Smooth muscle cell (in vitro differentiated cells): ENCODE data around the gene DYSF. TPM values are rescaled to one million over a fixed set of nuclear protein-coding genes. Genes with fewer than 3 reads are reported as not detected.

Source experiments
- DNase-seq: peaks from one replicate; lab custom pipeline; 2025; ENCODE audit not compliant: unreplicated experiment; lab: John Stamatoyannopoulos, UW
- H2AFZ ChIP-seq: fragments of 200-600 bp; sonication (generic); 2 replicates; pipeline ENCODE4 v1.6.0; 2016; ENCODE audit warnings: antibody characterized with exemption, low read depth, mild to moderate bottlenecking
- H3F3A ChIP-seq: fragments of 200-600 bp; sonication (generic); 2 replicates; pipeline ENCODE4 v1.6.0; 2017; ENCODE audit warnings: antibody characterized with exemption, low read depth
- H3K27ac ChIP-seq: fragments of 200-600 bp; sonication (generic); 2 replicates; pipeline ENCODE4 v1.5.1; 2016; ENCODE audit warnings: low read depth, mild to moderate bottlenecking
- H3K27me3 ChIP-seq: fragments of 200-600 bp; sonication (generic); 2 replicates; pipeline ENCODE4 v1.6.1; 2016; ENCODE audit warnings: low read depth, mild to moderate bottlenecking
- H3K36me3 ChIP-seq: fragments of 200-600 bp; sonication (generic); 2 replicates; pipeline ENCODE4 v1.5.1; 2016; ENCODE audit warnings: low read depth
- H3K4me1 ChIP-seq: fragments of 200-600 bp; sonication (generic); 2 replicates; pipeline ENCODE4 v1.5.1; 2016; ENCODE audit warnings: low read depth
- H3K4me2 ChIP-seq: fragments of 200-600 bp; sonication (generic); 2 replicates; pipeline ENCODE4 v1.6.0; 2016; ENCODE audit warnings: mild to moderate bottlenecking
- H3K4me3 ChIP-seq: fragments of 200-600 bp; sonication (generic); 2 replicates; pipeline ENCODE4 v1.5.1; 2016; ENCODE audit warnings: mild to moderate bottlenecking
- H3K79me2 ChIP-seq: fragments of 200-600 bp; sonication (generic); 2 replicates; pipeline ENCODE4 v1.6.0; 2016; ENCODE audit warnings: low read depth, mild to moderate bottlenecking
- H3K9ac ChIP-seq: fragments of 200-600 bp; sonication (generic); 2 replicates; pipeline ENCODE4 v1.6.0; 2016; ENCODE audit warnings: low read depth
- H3K9me3 ChIP-seq: fragments of 200-600 bp; sonication (generic); replicated peaks from 2 replicates; pipeline ENCODE4 v1.5.1; 2016; ENCODE audit warnings: low read depth
- H4K20me1 ChIP-seq: fragments of 200-600 bp; sonication (generic); 2 replicates; pipeline ENCODE4 v1.6.0; 2016; ENCODE audit warnings: low read depth
- WGBS: methylation state at CpG from one replicate; pipeline ENCODE4 v1.1.7; 2016; ENCODE audit warnings: low lambda C conversion rate; 5-methylcytosine and 5-hydroxymethylcytosine counted together
- polyA plus RNA-seq: library from polyadenylated mRNA; unstranded; fragments of >200 nt; fragmentation: Nextera tagmentation; extraction: Ambion mirVana; gene quantifications from 2 replicates; pipeline ENCODE4 v1.2.1, GENCODE V29; 2016
- total RNA-seq: library from RNA; depleted of rRNA; stranded (reverse); fragments of >200 nt; gene quantifications from 2 replicates; pipeline ENCODE4 v1.2.3, GENCODE V29; 2014
- TF ChIP-seq, protein P1 (sequence below): fragments of 200-600 bp; sonication (generic); IDR thresholded peaks from 2 replicates; pipeline ENCODE4 v1.5.1; 2017; ENCODE audit warnings: borderline replicate concordance, mild to moderate bottlenecking, antibody characterized with exemption; ENCODE audit not compliant: insufficient read depth, poor library complexity, severe bottlenecking

Gene DYSF
- total and polyA plus RNA-seq, 2 experiments from 2014 or later: 0.64 to 1.6 TPM

DNA sequence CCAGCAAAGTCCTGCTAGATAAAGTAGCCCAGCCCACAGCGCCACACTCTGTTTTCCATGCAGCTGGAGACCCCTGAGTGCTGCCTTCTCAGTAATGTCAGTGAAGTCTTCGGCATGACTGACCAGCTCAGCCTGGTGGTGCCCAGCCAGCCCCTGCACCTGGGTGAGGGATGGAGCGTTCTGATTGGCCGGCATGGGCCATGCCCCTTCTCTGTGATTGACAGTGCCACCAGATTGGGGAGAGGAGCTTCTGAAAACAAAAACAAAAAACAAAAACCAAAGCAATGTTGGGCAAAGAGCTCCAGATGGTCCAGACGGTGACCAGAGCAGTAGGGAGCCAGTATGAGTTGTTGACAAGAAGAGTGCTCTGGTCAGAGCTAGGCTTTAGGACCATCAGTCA is 122.6 kb downstream of the DYSF start:
- 93% methylated on average over 5 of the region's 5 CpGs for WGBS
- no peak overlapping the region for H3K27ac ChIP-seq
- TF ChIP-seq, protein P1, sequence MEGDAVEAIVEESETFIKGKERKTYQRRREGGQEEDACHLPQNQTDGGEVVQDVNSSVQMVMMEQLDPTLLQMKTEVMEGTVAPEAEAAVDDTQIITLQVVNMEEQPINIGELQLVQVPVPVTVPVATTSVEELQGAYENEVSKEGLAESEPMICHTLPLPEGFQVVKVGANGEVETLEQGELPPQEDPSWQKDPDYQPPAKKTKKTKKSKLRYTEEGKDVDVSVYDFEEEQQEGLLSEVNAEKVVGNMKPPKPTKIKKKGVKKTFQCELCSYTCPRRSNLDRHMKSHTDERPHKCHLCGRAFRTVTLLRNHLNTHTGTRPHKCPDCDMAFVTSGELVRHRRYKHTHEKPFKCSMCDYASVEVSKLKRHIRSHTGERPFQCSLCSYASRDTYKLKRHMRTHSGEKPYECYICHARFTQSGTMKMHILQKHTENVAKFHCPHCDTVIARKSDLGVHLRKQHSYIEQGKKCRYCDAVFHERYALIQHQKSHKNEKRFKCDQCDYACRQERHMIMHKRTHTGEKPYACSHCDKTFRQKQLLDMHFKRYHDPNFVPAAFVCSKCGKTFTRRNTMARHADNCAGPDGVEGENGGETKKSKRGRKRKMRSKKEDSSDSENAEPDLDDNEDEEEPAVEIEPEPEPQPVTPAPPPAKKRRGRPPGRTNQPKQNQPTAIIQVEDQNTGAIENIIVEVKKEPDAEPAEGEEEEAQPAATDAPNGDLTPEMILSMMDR: no peak
- no peaks in the 10 kb centered on the region for H3K27me3 ChIP-seq
- no peaks in the 10 kb centered on the region for H3K9me3 ChIP-seq
- DNase-seq: no peak
- no peak overlapping the region for H3K4me3 ChIP-seq
- no peak overlapping the region for H3K4me2 ChIP-seq
- H3K9ac ChIP-seq: no peak overlapping the region
- no peaks in the 10 kb centered on the region for H3K36me3 ChIP-seq
- H4K20me1 ChIP-seq: no peaks in the 10 kb centered on the region
- H3K4me1 ChIP-seq: no peaks in the 10 kb centered on the region
- no peaks in the 10 kb centered on the region for H3F3A ChIP-seq
- no peak overlapping the region for H2AFZ ChIP-seq
- H3K79me2 ChIP-seq: no peaks in the 10 kb centered on the region

- no peaks in the 10 kb centered on the region for H3F3A ChIP-seq
- TF ChIP-seq, protein P1: no peak
- H3K9ac ChIP-seq: no peak overlapping the region
- DNase-seq: no peak
- H3K9me3 ChIP-seq: no peaks in the 10 kb centered on the region
- no peak overlapping the region for H3K27ac ChIP-seq
- H3K27me3 ChIP-seq: no peaks in the 10 kb centered on the region
- no peaks in the 10 kb centered on the region for H3K4me1 ChIP-seq
- no peaks in the 10 kb centered on the region for H3K79me2 ChIP-seq
- no peak overlapping the region for H2AFZ ChIP-seq
- no peak overlapping the region for H3K4me3 ChIP-seq
- 92% methylated on average over 9 of the region's 16 CpGs for WGBS
- H4K20me1 ChIP-seq: no peaks in the 10 kb centered on the region
- H3K4me2 ChIP-seq: no peak overlapping the region
- no peaks in the 10 kb centered on the region for H3K36me3 ChIP-seq
These were observed 123.2 kb downstream of the DYSF start for GRCh38 chr2:71576541-71576940.

GRCh38 chr2:71577209-71577608 is 123.8 kb downstream of the DYSF start:
- no peaks in the 10 kb centered on the region for H3F3A ChIP-seq
- no peak overlapping the region for H3K27ac ChIP-seq
- no peaks in the 10 kb centered on the region for H3K36me3 ChIP-seq
- no peaks in the 10 kb centered on the region for H3K9me3 ChIP-seq
- DNase-seq: no peak
- TF ChIP-seq, protein P1: no peak
- H3K4me3 ChIP-seq: no peak overlapping the region
- no peaks in the 10 kb centered on the region for H4K20me1 ChIP-seq
- no peaks in the 10 kb centered on the region for H3K27me3 ChIP-seq
- WGBS: 100% methylated on average over 3 of the region's 3 CpGs
- H3K4me1 ChIP-seq: no peaks in the 10 kb centered on the region
- no peak overlapping the region for H3K4me2 ChIP-seq
- H3K79me2 ChIP-seq: no peaks in the 10 kb centered on the region
- no peak overlapping the region for H3K9ac ChIP-seq
- no peak overlapping the region for H2AFZ ChIP-seq

DNA sequence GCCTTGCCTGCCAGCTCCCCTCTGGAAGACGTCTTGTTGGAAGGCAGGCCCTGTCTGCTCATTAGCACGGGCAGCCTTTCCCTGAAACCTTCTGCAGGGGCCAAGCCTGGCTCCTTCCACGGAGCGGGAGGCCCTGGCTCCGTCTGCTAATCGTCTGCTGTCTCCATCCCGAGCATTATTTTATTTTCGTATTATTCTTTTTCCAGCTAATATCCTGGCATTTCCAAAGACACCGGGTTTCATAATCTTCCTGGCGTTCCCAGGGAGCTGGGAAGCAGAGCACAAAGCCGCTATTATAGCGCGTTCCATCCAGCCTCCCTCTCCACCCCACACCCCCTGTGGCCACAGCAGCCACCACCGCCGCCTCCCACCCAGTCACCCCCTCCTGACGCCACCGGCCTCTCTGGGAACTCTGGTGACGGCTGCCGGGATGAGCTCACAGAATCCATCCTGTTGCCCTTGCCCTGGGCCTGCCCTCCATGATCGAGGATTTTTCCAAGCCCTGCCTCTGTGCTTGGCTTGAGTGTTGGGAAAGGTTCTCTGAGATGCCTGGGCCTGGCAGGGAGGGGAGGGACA is 125.5 kb downstream of the DYSF start:
- Histone ChIP-seq H4K20me1 (no peaks in the 10 kb centered on the region), H3K36me3 (no peaks in the 10 kb centered on the region), H3K9ac (no peak overlapping the region), H2AFZ (no peak overlapping the region), H3F3A (no peaks in the 10 kb centered on the region), H3K4me1 (no peaks in the 10 kb centered on the region), H3K27ac (no peak overlapping the region), H3K9me3 (no peaks in the 10 kb centered on the region), H3K4me3 (no peak overlapping the region), H3K27me3 (no peaks in the 10 kb centered on the region), H3K79me2 (no peaks in the 10 kb centered on the region), H3K4me2 (no peak overlapping the region)
- no peak for DNase-seq
- 79% methylated on average over 20 of the region's 20 CpGs for WGBS
- TF ChIP-seq, protein P1: no peak
